Gastroesophageal sphincter (tissue), 3 donors: ENCODE data around the gene HELQ.

Experiments used
- EP300 ChIP-seq: sonication (generic); formaldehyde crosslinking; IDR thresholded peaks from one replicate; pipeline ENCODE4 v1.6.1; 2017; ENCODE audit warnings: antibody characterized with exemption, mild to moderate bottlenecking
- POLR2A ChIP-seq, 2 donors: fragments of 450-650 bp; IDR thresholded peaks; one replicate each; pipeline ENCODE4 v1.6.1; 2017; ENCODE audit warnings: antibody characterized with exemption in 2 of 2, mild to moderate bottlenecking in 2 of 2, moderate library complexity in 1 of 2
- TF ChIP-seq, protein P1 (sequence below), 4 experiments: fragments of 200-600 bp in 2 of 4; fragments of 450-650 bp in 2 of 4; sonication (generic) in 1 of 4; IDR thresholded peaks; one replicate each; pipeline ENCODE4 v1.5.1; 2017 to 2019; ENCODE audit warnings: antibody characterized with exemption in 4 of 4, mild to moderate bottlenecking in 2 of 4, moderate library complexity in 2 of 4

DNA sequence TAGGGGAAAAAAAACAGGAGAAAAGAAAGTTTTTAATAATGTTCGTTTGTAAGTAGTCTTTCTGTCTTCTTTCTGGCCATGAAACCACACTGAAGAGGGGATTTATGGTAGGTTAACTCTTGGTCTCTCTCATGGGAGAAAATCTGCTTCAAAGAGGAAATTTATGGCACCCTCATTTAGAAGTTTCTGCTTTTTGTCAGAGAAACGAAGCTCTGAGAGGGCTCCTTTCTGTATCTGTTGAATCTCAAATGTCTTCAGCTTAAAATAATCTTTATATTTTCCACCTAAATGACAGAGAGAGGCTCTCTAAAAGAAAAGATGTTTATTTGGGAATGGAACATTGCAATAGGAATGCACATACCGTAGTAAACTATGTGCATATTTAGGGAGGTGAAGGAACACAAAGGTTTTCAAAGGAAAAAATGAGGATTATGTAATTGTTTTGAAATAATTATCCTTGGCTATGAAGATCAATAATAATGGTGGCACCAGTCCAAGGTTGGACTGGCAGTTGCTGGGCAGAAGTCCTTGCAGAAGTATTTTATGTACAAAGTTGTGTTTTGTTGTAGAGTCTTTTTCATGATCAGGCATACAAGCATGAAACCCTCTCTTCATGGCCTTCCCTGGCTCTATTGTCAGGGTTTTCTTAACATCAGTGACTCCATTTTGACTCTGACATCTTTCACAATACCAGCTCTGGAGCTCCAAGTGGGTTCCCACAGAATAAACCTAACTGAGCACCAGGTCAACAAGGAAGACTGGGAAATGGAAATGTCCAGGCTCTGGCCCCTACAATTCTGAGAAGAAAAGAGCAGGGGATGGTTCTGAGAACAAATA lies 67.9 kb downstream of the HELQ start:
- TF ChIP-seq POLR2A (IDR thresholded peaks at IDR 0.05): no peak
- TF ChIP-seq, protein P1, sequence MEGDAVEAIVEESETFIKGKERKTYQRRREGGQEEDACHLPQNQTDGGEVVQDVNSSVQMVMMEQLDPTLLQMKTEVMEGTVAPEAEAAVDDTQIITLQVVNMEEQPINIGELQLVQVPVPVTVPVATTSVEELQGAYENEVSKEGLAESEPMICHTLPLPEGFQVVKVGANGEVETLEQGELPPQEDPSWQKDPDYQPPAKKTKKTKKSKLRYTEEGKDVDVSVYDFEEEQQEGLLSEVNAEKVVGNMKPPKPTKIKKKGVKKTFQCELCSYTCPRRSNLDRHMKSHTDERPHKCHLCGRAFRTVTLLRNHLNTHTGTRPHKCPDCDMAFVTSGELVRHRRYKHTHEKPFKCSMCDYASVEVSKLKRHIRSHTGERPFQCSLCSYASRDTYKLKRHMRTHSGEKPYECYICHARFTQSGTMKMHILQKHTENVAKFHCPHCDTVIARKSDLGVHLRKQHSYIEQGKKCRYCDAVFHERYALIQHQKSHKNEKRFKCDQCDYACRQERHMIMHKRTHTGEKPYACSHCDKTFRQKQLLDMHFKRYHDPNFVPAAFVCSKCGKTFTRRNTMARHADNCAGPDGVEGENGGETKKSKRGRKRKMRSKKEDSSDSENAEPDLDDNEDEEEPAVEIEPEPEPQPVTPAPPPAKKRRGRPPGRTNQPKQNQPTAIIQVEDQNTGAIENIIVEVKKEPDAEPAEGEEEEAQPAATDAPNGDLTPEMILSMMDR (IDR thresholded peaks at IDR 0.05): no peak
- no peak for TF ChIP-seq EP300
